GM18951 (cell line): ENCODE measurements around the gene FIZ1.

ENCODE experiments used
- POLR2A ChIP-seq: IDR thresholded peaks from 4 replicates; pipeline ENCODE4 v1.6.1; 2011; ENCODE audit warnings: mild to moderate bottlenecking; ENCODE audit not compliant: insufficient read length, insufficient read depth; ENCODE audit errors: extremely low read depth
- in situ Hi-C: fragments of 300-500 bp; cut with MboI; formaldehyde crosslinking; loops from one replicate; pipeline ENCODE4 v1.12.0; 2022; ENCODE audit warnings: low sequenced_read_pairs, mixed read lengths, inconsistent platforms; ENCODE audit not compliant: unreplicated experiment

FIZ1 gene

DNA sequence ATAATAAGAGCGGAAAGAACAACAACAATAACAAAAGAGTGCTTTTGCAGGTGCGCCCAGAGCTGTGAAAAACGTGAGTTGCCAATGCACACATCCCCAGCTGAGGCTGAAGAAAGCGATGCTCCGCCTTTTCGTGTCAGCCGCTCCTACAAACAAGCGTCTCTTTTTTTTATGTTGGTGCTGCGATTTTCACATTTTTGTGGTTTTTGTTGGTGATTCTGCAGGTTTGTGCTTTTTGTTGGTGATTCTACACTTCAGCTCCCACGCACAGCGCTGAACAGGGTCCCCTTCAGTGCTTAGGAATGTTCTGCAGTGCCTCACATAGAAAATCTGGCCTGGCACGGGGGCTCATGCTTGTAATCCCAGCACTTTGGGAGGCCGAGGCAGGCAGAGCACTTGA is 46.7 kb downstream of the FIZ1 start:
- TF ChIP-seq POLR2A, result no peak
- in situ Hi-C loops, result no loop called here

DNA sequence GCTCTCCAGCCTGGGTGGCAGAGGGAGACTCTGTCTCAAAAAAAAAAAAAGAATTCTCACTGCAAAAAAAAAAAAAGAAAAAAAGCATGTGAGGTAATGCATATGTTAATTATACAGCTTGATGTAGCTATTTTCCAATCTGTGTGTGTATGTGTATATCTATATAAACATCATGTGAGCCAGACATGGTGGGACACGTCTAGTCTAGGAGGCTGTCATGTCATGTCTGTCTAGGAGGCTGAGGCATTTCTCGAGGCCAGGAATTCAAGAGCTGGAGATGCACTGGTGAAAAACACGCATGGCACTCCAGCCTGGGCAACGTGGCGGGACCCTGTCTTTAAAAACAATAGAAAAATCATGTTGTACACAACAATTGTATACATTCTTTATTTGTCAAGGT is 47.1 kb downstream of the FIZ1 start:
- in situ Hi-C loops, result no loop called here
- TF ChIP-seq POLR2A, result no peak

DNA sequence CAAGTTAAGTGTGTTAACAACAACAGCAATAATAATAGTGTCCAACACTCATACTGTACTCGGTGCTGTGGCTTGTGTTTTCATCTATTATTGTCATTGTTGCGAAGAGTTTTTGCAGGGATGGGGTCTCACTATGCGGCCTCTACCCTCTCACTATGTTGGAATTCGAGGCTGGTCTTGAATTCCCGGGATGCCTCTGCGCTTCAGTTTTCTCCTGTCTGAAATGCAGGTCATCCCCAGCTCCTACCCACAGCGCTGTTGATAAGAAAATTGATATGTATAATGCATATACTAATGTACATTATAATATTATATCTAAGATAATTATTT is 49.0 kb downstream of the FIZ1 start:
- in situ Hi-C loops, result no loop called here
- no peak for TF ChIP-seq POLR2A

DNA sequence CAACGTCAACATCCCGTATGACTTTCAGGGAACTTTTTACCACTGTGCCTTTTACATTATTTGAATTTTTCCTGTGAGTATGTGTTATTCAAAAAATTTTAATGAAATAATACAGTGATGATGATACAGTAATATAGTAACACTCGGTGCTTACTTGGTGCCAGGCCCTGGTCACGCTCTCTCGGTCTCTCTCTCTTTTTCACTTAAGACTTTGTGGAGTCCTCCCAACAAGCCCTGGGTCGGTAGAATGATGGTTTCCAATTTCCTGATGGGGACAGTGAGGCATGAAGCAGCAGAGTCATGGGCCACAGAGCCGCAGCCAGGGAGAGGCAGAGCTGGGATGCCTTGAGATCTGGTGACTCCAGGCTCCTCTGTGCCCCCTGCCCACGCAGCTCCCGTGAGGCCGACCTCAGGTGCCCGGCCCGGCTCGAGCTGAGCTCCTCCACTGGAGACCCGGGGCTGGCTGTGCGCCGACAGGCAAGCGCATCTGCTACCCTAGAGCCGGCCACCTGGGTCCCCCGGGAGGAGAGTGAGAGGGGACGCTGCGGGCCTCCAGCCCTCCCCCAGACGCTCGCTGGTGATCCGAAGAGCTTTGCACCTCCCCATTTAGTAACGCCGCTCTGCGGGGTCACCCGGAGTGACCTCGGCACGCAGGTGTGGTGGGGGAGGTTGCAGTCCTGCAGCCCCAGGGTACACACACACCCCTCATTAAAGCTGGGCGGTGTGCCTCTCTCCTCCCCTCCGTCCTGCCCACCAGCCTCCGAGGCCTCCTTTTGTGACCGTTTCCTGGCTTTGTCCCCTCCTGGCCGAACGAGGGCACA is 49.6 kb downstream of the FIZ1 start:
- in situ Hi-C loops, result no loop called here
- TF ChIP-seq POLR2A, result no peak

DNA sequence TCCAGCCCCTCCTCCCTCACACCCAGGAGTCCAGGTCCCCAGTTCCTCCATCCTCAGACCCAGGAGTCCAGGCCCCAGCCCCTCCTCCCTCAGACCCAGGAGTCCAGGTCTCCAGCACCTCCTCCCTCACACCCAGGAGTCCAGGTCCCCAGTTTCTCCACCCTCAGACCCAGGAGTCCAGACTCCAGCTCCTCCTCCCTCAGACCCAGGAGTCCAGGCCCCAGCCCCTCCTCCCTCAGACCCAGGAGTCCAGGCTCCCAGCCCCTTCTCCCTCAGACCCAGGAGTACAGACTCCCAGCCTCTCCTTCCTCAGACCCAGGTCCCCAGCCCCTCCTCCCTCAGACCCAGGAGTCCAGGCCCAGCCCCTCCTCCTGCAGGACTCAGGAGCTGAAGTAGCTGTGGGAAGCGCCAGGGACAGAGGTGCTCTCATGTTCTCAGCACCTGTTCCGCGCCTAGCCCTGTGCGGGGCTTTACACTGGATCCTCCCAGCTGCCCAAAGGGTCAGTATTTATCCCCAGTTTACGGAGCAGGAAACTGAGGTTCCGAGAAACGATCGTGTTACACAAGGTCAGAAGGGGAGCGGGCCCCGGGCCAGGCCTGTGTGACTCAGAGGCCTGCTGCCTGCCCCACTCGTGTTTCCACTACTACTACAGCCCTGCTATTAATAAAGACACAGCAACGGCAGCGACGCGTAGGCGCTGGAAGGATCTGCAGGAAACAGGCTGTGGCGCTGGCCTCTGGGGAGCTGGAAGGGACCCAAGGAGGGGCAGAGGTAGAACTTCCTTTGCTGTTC is 52.3 kb downstream of the FIZ1 start:
- TF ChIP-seq POLR2A, result no peak
- in situ Hi-C loops, result no loop called here

DNA sequence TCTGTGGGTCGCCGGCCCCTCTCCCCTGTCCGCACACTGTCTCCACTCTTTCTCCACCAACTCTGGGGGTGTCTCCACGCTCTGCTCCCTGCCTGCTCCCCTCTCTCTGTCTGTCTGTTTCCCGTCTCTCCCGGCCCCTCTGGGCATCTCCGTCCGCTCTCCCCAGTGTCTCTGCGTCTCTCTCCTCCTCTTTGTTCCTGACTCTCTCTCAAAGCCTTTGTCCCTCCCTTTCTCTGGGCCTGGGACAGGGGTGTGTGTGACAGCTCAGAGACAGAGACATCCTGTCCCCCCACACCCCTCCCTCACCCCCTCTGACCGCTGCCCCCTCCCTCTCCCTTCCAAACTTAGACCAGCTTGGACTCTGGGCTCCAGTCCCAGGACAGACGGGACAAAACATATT is 53.3 kb downstream of the FIZ1 start:
- no peak for TF ChIP-seq POLR2A

DNA sequence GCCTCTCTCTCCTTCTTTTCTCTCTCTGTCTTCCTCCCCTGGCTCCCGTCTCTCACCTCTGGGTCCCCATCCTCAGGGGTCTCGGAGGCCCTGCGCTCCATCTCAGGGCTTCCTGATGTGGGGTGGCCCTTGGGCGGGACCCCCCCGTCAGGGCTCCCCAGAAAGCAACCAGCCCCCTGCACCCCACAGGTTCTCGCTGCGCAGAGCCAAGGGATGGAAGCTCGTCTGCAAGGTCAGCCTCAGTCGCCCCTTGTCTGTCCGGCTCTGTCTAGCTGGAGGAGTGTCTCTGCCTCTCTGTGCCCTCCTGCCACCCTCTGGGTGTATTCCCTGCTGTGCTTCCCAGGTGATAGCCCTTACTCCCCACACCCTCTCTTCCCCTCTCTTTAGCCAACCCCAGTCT is 53.9 kb downstream of the FIZ1 start, which contains the start of gene SBK3:
Gene SBK3, minus strand, starts transcription at position 101 of the 400 bp plus-strand sequence. Its CDS starts 0 bp downstream, at position 101.
- in situ Hi-C loops, result no loop called here
- TF ChIP-seq POLR2A, result no peak

More for the DNA sequence above, 53.3 kb downstream of the FIZ1 start:
- in situ Hi-C loops, result no loop called here

DNA sequence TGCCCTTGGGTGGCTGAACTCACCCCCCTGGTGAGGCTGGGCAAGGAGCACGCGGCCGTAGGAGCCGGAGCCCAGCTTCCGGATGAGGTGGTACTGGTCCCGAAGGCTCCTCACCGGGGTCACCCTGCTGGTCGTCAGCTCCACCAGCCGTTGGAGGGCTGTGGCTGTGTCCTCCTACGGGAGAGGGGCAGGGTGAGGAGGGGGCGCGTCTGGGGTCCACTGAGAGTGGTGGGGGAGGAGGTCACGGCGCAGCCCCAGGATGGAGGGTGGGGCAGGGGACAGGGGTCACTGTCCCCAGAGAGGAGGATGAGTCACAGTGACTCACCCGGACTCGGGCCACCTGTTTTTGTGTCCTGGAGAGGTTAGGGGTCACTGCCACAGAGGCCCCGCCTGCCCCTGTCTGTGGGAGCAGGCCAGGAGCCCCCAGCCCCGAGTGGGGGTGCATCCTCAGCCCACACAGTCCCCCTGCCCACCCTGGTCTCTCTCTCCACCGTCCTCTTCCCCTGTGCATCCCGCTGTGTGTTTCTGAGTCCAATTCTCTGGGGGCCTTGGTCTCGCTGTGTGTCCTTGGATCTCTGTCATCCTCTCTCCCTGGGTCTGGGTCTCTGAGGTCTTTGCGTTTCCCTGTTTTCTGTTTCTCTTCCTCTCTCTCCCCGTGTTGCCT is 54.4 kb downstream of the FIZ1 start:
- in situ Hi-C loops, result no loop called here

DNA sequence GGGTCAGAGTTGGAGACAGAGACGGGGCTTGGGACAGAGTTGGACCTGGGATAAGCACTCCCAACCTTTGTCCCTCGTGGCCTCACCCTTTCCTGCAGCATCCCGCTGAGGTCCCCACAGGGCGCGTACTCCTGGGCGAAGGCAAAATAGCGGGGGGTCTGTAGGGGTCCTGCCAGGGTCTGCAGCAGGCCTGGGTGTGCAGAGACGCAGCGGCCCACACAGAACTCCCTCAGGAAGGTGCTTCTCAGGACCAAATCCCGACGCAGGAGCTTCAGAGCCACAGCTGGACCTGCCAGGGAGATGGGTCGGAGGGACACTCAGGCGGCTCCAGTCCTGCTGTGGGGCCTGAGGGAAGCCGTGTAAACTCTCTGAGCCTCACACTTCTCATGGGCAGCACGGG is 55.3 kb downstream of the FIZ1 start:
- no peak for TF ChIP-seq POLR2A
- in situ Hi-C loops, result no loop called here

More for the DNA sequence above, 54.4 kb downstream of the FIZ1 start:
- no peak for TF ChIP-seq POLR2A

DNA sequence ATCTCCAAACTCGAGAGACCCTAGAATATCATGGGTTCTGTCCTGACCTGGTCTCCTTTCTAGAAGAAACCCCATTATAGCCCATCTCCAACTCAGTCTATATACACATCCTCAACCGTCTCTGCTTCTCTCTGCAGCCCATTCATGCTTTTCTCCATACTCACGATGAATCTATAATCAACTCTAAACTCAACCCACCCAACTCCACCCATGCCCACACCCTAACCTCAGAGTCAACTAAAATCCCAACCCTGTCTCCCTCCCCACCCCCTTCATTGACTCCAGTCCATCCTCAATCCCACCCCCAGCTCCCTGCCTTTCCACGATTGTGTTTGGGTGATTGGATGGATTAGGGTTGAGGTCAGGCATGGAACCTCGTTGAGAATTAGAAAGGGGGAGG is 55.8 kb downstream of the FIZ1 start:
- in situ Hi-C loops, result no loop called here
- TF ChIP-seq POLR2A, result no peak

DNA sequence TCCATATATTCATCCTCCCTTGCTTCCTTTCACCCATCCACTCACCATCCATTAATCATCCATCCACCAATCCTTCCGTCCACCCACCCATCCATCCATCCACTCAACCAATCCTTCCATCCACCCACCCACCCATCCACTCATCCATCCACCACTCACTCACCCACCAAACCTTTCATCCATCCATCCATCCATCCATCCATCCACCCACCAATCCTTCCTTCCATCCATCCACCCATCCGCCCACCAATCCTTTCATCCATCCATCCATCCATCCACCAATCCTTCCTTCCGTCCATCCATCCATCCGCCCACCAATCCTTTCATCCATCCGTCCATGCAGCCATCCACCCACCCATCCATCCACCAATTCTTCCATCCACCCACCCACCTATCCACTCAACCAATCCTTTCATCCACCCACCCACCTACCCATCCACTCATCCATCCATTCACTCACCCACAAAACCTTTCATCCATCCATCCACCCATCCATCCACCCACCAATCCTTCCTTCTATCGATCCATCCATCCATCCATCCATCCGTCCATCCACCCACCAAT is 56.9 kb downstream of the FIZ1 start:
- TF ChIP-seq POLR2A, result no peak
- in situ Hi-C loops, result no loop called here
